Glomerular endothelial cell (primary cell): ENCODE results near the gene CCL24. TPM values are rescaled to one million over a fixed set of nuclear protein-coding genes. Genes with fewer than 3 reads are reported as not detected.
"Not testable (repeated sequence)": the region's sequence is repeated elsewhere in the genome, so short reads cannot be mapped to it uniquely, and the experiment has no call there.

ENCODE experiments used
- DNase-seq: peaks from one replicate; pipeline ENCODE4 v3.0.0-alpha.2; 2011; ENCODE audit warnings: low read depth, low spot score; ENCODE audit errors: extremely low read depth
- total RNA-seq: library from RNA; depleted of rRNA; stranded (reverse); fragments of >200 nt; gene quantifications from 2 replicates; pipeline ENCODE4 v1.2.3, GENCODE V29; 2015

The CCL24 gene, protein sequence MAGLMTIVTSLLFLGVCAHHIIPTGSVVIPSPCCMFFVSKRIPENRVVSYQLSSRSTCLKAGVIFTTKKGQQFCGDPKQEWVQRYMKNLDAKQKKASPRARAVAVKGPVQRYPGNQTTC
- not detected in 2 replicates for total RNA-seq

DNA sequence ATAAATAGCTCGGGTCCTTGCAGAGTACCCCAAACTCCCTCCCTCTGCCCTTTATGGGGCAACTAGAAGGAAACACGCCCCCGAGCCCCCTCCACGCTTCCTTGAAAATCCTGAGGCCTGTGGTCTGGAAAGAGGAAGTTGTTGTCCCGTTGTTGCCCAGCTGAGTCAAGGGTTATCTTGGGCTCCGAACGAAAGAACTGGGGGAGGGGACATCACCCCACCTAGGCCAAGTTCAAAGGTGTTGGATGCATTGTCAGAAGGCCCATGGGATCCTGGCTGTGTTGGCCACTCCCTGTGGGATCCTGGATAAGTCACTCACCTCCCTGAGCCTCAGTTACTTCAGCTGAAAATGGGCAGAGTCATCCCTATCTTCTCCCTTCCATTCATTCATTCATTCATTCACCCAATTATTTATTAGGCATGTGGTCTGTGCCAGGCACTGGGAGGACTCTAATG is at the start of gene CCL24:
Gene CCL24, minus strand, starts transcription at position 26 of the 456 bp plus-strand sequence. CDS start 91 bp downstream, outside the sequence.
- DNase-seq: no peak

DNA sequence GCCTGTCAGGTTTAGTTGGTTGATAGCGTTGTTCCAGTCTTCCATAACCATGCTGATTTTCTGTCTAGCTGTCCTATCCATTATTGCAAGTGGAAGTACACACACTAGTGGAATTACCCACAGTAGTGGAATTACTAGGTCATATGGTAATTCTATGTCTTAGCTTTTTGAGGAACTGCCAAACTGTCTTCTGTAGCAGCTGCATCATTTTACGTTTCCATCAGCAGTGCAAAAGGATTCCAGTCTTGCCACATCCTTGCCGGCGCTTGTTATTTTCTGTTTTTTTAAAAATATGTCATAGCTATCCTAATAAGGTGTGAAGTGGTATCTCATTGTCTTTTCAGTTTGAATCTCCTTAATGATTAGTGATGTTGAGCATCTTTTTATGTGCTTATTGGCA is 48.0 kb upstream of the CCL24 start:
- DNase-seq: no peak

DNA sequence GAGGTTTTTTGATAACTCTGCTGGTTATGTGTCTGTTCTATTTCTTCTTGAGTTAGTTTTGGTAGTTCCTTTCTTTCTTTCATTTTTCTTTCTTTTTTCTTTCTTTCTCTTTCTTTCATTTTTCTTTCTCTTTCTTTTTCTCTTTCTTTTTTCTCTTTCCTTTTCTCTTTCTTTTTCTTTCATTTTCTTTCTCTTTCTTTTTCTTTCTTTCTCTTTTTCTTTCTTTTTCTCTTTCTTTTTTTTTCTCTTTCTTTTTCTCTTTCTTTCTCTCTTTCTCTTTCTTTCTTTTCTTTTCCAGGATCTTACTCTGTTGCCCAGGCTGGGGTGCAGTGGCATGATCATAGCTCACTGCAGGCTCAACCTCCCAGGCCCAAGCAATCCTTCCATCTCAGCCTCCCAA is 44.8 kb upstream of the CCL24 start:
- DNase-seq: no peak

DNA sequence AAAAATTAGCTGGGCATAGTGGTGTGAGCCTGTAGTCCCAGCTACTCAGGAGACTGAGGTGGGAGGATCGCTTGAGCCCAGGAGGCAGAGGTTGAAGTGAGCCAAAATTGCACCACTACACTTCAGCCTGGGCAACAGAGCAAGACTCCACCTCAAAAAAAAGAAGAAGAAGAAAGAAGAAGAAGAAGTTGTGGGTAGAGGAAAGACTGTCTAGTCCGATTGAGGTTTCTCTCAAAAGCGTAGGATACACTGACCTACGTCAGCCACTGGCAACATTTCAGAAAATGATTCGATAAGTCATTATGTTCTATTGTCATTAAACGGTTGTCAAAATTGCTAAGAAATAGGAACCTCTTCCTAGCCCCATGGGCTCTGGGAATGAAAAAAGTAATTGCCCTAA is 42.9 kb upstream of the CCL24 start:
- DNase-seq: no peak

DNA sequence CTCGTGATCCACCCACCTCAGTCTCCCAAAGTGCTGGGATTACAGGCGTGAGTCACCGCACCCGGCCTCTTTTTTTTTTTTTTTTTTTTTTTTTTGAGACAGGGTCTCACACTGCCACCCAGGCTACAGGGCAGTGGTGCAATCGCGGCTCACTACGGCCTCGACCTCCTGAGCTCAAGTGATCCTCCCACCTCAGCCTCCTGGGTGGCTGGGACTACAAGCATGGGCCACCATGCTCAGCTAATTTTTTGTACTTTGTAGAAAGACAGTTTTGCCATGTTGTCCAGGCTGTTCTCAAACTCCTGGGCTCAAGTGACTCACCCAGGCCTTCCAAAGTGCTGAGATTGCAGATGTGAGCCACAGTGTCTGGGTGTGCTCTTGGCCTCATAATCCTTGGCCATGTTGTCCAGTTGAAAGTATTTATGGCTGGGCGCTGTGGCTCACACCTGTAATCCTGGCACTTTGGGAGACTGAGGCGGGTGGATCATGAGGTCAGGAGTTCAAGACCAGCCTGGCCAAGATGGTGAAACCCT is 41.3 kb upstream of the CCL24 start:
- DNase-seq: not testable (repeated sequence)

DNA sequence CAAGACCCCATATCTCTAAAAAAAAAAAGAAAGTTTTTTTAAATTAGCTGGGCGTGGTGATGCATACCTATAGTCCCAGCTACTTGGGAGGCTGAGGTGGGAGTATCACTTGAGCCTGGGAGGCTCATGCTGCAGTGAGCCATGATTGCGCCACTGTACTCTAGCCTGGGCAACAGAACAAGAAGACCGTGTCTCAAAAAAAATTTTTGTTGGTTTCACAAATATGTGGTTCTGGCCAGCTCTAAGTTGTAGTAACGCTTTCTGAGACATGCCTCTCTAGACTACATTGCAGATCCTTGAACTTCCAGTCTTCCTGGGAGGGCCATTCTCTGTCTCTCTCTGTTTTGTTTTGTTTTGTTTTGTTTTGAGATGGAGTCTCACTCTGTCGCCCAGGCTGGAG is 40.6 kb upstream of the CCL24 start:
- no peak for DNase-seq

DNA sequence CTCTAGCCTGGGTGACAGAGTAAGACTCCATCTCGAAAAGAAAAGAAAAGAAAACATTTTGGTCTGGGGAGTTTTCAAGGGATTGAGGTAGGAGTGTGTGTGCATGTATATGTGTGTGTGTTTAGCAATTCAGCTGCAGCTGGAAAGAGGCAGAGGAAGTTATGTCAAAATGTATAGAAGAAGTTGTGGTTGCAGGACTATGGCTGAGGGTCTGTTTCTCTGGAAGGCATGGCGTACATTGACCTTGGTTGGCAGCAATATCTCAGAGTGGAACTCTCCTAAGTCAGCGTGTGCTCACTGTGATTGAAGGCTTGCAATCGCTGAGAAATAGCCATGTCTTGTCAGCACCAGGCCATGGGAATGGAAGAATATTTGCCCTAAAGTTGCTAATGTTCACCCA is 36.6 kb upstream of the CCL24 start:
- no peak for DNase-seq

DNA sequence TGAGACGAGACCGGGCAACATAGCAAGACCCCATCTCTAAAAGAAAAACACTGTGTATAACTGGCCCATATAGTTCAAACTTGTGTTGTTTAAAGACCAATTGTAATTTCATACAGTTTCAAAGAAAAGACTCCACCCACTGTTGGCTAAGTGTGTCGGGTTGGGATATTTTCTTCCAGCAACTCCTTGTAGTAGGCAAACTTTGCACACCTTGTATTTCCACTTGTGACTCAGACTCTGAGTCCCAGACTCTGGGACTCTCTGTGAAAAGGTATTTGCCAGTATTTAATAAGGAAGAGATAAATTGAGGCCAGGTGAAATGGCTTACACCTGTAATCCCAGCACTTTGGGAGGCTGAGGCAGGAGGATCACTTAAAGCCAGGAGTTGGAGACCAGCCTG is 36.0 kb upstream of the CCL24 start:
- no peak for DNase-seq

DNA sequence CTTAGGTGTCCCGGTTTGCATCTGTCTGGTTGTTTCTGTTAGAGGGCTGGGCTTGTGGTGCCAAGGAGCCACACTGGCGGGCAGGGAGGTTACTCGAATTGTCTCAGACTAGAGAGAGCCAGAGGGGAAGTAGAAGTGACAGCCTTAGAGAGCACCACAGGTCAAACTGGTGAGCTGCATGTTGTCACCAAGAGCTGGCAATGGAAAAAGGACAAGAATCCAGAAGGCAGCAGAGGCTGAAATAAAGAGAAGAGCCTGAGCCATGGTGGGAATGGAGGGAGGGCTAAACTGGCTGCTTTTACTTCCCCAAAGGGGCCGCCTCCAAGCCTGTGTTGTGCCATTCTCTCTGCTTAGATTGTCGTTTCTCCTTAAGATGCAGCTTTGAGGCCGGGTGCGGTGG is 34.1 kb upstream of the CCL24 start:
- no peak for DNase-seq

DNA sequence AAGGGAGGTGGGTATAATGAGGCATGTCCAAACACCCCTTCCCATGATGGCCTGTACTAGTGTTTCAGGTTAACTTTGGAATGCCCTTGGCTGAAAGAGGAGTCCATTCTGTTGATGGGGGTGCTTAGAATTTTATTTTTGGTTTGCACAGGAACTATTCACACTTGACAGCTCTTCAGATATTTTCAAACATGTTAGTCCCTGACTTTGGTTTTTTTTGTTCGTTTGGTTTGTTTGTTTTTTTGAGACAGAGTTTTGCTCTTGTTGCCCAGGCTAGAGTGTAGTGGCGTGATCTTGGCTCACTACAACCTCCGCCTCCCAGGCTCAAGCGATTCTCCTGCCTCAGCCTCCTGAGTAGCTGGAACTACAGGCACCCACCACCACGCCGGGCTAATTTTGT is 31.5 kb upstream of the CCL24 start:
- DNase-seq: not testable (repeated sequence)

DNA sequence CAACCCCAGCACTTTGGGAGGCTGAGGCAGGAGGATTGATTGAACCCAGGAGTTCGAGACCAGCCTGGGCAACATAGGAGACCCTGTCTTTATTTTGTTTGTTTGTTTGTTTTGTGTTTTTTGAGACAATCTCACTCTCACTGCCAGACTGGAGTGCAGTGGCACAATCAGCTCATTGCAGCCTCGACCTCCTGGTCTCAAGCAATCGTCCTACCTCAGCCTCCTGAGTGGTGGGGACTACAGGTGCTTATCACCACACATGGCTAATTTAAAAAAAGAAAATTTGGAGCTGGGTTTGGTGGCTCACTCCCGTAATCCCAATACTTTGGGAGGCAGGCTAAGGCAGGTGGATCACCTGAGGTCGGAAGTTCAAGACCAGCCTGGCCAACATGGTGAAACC is 30.6 kb upstream of the CCL24 start:
- DNase-seq: no peak

DNA sequence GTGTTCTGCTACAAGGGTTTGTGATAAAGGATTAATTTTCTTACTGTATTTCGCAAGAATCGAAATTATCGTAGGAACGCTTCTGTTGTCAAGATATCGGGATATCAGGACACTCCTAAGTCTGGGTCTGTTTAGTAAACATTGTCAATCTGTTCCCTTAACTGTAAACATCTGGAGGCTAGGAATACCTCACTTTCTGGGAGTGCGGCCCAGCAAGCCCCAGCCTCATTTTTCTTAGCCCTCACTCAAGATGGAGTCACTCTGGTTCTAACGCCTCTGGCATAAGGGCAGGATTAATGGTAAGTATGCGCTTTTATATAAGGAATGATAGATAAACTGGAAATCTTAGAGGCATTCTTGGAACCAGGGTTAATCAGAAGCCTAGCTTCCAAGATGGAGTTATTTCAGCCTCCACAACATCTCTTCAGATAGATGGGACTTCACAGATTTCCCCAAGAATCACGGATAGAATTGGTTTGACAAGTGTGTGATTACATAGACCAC is 30.1 kb upstream of the CCL24 start:
- DNase-seq: no peak

DNA sequence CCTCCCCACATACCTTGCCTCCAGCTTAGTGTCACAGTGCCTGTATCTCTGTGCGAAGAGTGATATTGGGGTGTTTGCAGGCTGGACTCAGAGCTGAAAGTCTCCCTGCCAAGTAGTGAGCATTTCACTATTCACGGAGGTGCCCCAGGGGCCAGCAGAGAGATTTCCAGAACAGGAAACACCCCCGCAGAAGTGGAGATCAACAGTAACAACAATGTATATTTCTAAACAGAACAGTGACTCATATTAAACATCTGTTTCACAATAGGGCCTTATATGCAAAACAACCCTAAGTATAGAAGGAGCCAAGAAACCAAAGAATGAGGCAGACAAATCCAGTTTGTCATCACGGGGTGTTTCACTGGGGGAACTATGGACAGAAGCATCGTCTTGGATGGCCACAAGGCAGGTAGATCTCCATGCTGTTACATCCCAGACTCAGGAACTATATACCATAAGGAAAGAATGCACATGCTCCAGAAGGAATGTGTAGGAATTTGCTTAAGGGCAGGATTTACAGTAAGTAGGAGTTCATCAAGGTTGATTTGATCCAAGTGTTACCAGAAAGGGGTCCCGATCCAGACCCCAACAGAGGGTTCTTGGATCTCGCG is 29.3 kb upstream of the CCL24 start:
- peak; percentile 57 for DNase-seq

DNA sequence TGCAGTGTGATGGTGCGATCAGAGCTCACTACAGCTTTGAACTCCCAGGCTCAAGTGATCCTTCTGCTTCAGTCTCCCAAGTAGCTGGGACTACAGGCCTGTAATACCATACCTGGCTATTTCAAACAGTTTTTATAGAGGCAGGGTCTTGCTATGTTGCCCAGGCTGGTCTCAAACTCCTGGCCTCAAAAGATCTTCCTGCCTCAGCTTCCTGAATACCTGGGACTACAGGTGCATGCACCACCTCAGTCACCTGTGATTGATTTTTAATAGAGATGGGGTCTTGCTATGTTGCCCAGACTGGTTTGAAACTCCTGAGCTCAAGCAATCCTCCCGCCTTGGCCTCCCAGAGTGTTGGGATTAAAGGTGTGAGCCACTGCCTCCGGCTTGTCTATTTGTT is 26.4 kb upstream of the CCL24 start:
- no peak for DNase-seq

DNA sequence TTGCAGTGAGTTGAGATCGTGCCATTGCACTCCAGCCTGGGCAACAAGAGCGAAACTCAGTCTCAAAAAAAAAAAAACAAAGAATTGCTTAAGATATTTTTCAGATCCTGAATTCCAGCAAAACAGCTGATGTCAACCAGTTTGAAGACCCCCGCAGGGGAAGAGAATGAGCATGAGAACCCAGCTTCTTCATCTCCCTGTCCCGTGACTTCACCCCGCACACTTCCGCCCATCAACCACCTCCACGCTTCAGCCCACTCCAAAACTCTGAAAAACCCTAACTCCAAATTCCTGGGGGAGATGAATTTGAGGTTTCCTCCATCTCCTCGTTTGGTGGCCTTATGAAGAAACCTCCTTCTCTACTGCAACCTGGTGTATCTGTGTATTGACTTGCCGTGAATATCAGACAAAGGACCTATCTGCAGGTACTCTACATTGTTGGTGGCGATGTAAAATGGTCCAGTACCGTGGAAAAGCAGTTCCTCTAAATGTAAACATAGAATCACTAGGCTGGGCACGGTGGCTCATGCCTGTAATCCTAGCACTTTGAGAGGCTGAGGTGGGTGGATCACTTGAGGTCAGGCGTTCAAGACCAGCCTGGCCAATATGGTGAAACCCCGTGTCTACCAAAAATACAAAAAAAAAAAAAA is 24.8 kb upstream of the CCL24 start:
- not testable (repeated sequence) for DNase-seq

DNA sequence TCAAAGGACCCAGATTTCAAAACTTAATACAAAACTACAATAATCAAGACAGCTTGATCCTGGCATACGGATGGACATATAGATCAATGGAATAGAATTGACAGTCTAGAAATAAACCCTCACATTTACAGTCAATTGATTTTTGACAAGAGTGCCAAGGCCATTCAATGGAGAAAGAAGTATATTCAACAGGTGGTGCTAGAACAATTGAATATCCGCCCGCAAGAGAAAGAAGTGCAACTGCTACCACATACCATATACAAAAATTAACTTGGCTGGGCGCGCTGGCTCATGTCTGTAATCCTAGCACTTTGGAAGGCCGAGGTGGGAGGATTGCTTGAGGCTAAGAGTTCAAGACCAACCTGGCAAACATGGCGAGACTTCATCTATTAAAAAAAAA is 23.2 kb upstream of the CCL24 start:
- no peak for DNase-seq

DNA sequence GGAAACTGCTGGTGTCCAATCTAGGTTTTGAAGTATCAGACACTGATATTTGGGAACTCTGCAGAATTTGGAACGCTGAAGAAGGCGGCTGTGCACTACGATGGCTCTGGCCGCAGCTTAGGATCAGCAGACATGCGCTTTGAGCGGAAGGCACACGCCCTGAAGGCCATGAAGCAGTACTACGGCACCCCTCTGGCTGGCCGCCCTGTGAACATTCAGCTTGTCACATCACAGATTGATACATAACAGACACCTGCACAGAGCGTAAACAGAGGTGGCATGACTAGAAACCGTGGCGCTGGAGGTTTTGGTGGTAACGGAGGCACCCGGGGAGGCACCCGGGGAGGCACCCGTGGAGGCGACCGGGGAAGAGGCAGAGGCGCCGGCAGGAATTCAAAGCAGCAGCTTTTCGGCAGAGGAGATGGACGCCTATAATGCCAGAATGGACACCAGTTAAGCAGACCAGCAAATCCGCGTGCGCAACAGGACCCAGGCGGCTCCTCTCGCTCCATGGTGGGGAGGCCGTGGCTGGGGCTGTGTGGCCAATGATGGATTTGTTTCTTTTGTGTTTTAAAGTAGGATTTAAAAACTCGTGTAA is 22.2 kb upstream of the CCL24 start:
- no peak for DNase-seq

DNA sequence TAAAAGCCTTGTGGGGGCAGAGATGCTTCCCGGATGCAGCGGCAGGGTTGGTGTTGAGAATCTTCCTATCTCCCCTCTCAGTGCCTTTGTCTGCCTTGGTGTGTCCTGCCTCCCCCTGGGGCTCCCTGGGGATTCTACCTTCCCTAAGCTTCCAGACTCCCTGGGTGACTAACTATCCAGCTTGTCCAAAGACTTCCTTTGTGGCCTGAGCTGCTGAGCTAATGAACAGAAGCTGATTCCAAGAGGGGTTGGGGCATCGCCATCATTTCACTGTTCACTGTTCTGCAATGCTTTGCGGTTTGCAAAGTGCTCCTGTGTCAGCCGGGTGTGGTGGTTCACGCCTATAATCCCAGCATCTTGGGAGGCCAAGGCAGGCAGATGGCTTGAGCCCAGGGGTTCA is 20.1 kb upstream of the CCL24 start:
- not testable (repeated sequence) for DNase-seq

DNA sequence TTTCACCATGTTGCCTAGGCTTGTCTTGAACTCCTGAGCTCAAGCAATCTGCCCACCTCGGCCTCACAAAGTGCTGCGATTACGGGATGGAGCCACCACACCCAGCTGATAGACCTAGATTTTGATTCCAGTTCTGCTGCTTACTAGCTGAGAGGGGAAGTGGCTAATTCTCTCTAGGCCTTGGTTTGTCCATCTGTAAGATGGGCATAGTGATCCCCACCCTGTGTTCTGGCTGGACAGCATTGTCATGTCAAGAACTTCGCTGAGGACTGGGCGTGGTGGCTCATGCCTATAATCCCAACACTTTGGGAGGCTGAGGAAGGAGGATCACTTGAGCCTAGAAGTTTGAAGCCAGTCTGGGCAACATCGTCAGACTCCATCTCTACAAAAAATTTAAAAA is 17.4 kb upstream of the CCL24 start:
- DNase-seq: no peak

DNA sequence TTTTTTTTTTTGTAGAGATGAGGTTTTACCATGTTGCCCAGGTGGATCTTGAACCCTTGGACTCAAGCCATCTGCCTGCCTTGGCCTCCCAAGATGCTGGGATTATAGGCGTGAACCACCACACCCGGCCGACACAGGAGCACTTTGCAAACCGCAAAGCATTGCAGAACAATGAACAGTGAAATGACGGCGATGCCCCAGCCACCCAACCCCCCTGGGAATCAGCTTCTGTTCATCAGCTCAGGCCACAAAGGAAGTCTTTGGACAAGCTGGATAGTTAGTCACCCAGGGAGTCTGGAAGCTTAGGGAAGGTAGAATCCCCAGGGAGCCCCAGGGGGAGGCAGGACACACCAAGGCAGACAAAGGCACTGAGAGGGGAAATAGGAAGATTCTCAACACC is 16.1 kb upstream of the CCL24 start:
- not testable (repeated sequence) for DNase-seq

DNA sequence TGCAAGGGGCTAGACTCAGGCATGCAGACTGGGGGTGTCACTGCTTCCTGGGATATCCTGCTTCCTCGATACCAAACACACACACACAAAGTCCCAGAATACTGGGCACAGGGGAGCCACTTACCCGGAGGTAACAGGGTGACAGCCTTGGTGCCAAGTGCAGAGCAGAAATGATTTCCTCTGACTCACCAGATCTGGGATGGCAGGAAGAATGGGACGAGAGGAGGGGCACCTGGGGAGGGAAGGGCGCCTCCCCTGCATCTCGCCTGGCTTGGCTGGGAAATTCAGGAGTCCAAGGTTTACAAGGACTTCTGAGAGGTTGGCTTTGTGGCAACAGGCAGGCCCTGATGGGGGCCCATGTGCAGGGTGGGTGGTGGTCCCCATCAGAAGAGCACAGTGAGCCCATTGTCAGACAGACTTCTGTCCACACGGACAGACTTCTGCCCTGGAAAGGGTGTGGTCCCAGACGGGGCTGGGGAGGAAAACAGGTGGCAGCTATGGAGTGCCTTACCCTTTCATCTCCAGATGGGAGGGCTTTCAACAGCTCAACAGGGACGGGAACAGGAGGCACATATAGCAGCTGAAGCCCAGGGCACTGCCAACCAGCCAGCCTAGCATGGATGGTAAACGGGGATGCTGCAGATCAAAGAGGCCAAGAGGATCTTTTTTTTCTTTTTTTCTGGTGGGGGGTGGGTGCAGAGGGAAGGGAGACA is 9.7 kb upstream of the CCL24 start:
- DNase-seq: no peak
